T-helper 2 cell (primary cell): ENCODE measurements around the gene APOBEC3F.

Source experiments
- DNase-seq, 5 experiments: peaks; one replicate each; pipeline versions ENCODE4 v3.0.0 to v3.0.0-alpha.2; 2012 to 2022

Gene APOBEC3F

GRCh38 chr22:39094717-39095389 lies 54.2 kb downstream of the APOBEC3F start:
- peak in 2 of 5 experiments; percentile 60 to 77 for DNase-seq

DNA sequence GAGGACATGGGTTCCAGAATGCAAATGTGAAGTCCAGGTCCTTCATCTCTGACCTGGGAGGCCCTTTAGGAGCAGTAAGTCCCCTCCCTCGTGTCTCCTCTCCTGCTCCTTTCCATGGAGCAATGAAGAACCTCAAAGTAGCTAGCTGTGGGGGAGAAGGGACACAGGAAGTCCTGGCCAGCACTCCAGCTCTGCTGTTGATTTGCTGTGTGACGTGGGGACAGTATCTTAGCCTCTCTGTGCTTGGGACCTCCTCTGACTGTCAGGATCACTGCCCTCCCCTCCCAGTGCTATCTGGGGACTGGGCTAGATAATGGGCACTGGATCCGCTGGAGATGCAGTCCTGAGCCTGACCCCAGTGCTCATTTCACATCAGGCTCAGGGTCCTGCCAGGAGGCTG lies 55.3 kb downstream of the APOBEC3F start:
- DNase-seq, result no peak

DNA sequence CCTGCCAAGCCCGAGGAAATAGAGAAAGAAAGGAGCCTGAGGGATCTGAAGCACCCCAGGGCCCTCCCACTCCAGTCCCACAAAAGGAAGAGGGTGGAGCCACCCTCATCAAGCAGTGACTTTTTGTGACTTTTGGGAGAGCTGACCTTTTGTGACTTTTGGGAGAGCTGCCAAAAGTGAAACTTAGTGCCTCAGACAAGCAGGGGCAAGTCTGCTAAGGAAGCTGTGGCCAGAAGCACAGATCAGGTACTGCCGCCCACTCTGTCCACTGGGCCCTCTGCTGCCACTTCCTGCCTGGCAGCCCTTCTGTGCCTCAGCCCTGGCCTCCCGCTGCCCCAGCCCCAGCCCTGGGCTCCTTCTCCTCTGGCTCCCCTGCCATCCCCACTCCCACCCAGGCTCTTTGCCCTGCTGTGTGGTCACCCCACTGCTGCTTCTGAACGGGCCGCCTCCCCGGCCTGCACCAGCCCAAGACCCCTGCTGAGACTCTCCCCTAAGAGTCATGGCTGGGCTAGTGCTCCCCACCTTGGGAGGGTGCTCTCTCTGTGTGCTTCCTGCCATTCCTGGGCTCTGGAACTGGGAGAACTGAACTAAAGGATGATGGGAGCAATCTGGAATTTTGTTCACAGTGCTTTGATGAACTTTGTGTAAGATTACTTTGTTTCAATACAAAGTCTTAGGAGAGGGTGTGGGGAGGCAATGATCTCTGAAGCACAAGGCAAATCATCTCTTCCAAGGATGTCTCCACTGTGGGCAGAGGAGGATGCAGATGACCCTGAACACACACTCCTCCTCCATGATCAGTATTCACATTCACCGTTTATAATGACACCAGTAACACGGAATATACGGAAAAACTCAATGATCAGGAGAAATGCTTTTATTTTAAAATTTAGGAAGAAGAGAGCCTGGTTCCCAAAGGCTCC lies 56.7 kb downstream of the APOBEC3F start, which contains the start of gene APOBEC3H:
Gene APOBEC3H (plus strand): TSS at position 147 of the 923 bp plus-strand sequence. CDS start 3,035 bp downstream, outside the sequence.
- DNase-seq, result peak in 2 of 5 experiments; percentile 53 to 69

DNA sequence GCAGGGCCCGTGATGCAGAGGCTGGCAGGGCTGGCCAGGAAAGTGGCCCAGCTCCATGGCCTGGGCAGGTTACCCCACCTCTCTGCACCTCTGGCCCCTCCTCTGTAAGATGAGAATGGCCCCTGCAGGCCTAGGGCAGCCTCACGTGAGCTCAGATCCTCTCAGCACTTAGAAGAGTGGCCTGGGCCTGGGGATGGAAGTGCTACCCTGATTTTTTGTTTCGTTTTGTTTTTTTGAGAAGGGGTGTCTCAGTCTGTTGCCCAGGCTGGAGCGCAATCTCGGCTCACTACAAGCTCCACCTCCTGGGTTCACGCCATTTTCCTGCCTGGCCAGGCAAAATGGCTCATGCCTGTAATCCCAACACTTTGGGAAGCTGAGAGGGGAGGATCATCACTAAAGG lies 57.4 kb downstream of the APOBEC3F start:
- peak in 1 of 5 experiments; percentile 22 for DNase-seq

- no peak for DNase-seq
These were observed 57.9 kb downstream of the APOBEC3F start for GRCh38 chr22:39098576-39098975.

DNA sequence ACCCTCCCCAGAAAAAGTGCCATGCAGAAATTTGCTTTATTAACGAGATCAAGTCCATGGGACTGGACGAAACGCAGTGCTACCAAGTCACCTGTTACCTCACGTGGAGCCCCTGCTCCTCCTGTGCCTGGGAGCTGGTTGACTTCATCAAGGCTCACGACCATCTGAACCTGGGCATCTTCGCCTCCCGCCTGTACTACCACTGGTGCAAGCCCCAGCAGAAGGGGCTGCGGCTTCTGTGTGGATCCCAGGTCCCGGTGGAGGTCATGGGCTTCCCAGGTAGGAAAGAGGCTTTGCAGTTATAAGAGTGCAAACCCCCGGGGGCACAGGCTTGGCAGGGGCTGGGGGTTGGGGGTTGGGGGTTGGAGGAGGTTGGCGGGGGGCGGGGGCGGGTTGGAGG lies 60.6 kb downstream of the APOBEC3F start:
- no peak for DNase-seq

DNA sequence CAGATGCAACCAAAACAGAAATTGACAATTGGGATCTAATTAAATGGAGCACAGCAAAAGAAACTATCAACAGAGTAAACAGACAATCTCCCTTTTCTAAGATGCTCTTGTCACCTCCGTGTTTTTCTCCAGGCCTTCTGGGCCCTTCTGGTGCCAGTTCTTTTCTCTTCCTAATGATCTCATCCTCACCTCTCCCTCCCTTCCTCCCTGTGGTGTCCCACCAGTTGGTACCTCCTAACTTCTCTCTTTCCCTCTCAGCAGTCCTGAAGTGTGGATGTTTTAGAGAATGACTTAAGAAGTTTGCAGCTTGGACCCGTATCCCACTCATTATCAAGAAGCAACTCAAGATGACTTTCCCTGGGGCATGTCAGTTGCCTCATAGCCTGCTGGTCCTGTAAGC lies 62.8 kb downstream of the APOBEC3F start:
- no peak for DNase-seq
